HepG2 (cell line): ENCODE results near the gene VEGFB. TPM values are rescaled to one million over a fixed set of nuclear protein-coding genes. Genes with fewer than 3 reads are reported as not detected.

Experiments used
- ETV5 ChIP-seq: IDR thresholded peaks from 2 replicates; pipeline ENCODE4 v1.6.1; 2018; ENCODE audit warnings: missing biosample characterization, missing genetic modification reagents, inconsistent platforms, borderline replicate concordance
- FOXK2 ChIP-seq: fragments of 450-650 bp; IDR thresholded peaks from 2 replicates; pipeline ENCODE4 v1.6.1; 2016
- GABPB1 ChIP-seq: IDR thresholded peaks from 2 replicates; pipeline ENCODE4 v1.6.1; 2016; ENCODE audit warnings: mild to moderate bottlenecking, missing genetic modification reagents, moderate library complexity, missing compliant biosample characterization
- HBP1 ChIP-seq: IDR thresholded peaks from 2 replicates; pipeline ENCODE4 v1.6.1; 2016; ENCODE audit warnings: low read depth, control low read depth
- MED8 ChIP-seq: sonication (generic); formaldehyde crosslinking; IDR thresholded peaks from 2 replicates; pipeline ENCODE4 v1.8.1; 2023; ENCODE audit warnings: mild to moderate bottlenecking, missing genetic modification reagents; ENCODE audit not compliant: insufficient replicate concordance
- NFAT5 ChIP-seq: sonication (generic); formaldehyde crosslinking; IDR thresholded peaks from 2 replicates; pipeline ENCODE4 v1.4.0; 2020; ENCODE audit warnings: missing genetic modification reagents
- NR1H2 ChIP-seq: sonication (generic); formaldehyde crosslinking; IDR thresholded peaks from 2 replicates; pipeline ENCODE4 v1.8.1; 2022; ENCODE audit warnings: low read depth, missing genetic modification reagents, borderline replicate concordance
- TCF12 ChIP-seq, 2 experiments: fragments of 450-650 bp in 1 of 2; sonication (generic) in 1 of 2; formaldehyde crosslinking in 1 of 2; IDR thresholded peaks; 2 replicates each; pipeline versions ENCODE4 v1.6.1 to v1.8.0; 2017 to 2022; ENCODE audit warnings: antibody characterized with exemption in 1 of 2, mild to moderate bottlenecking in 1 of 2, missing genetic modification reagents in 1 of 2, moderate library complexity in 1 of 2
- ZNF10 ChIP-seq: sonication (generic); formaldehyde crosslinking; IDR thresholded peaks from 2 replicates; pipeline ENCODE4 v1.4.0; 2020; ENCODE audit warnings: mild to moderate bottlenecking, low read depth, missing genetic modification reagents, borderline replicate concordance
- ZNF207 ChIP-seq: fragments of 450-650 bp; IDR thresholded peaks from 2 replicates; pipeline ENCODE4 v1.6.1; 2016; ENCODE audit warnings: antibody characterized with exemption, borderline replicate concordance
- ZNF24 ChIP-seq: fragments of 450-650 bp; IDR thresholded peaks from 2 replicates; pipeline ENCODE4 v1.6.1; 2017; ENCODE audit warnings: antibody characterized with exemption, mild to moderate bottlenecking
- ZNF468 ChIP-seq: sonication (generic); formaldehyde crosslinking; IDR thresholded peaks from 2 replicates; pipeline ENCODE4 v1.8.0; 2022; ENCODE audit warnings: mild to moderate bottlenecking, moderate library complexity, missing genetic modification reagents
- ZNF510 ChIP-seq: sonication (generic); formaldehyde crosslinking; IDR thresholded peaks from 2 replicates; pipeline ENCODE4 v1.4.0; 2020; ENCODE audit warnings: low read depth, mild to moderate bottlenecking, missing genetic modification reagents
- ZNF564 ChIP-seq: sonication (generic); formaldehyde crosslinking; IDR thresholded peaks from 2 replicates; pipeline ENCODE4 v1.8.1; 2023; ENCODE audit warnings: mild to moderate bottlenecking, missing genetic modification reagents
- ZNF598 ChIP-seq: sonication (generic); formaldehyde crosslinking; IDR thresholded peaks from 2 replicates; pipeline ENCODE4 v1.5.1; 2020; ENCODE audit warnings: mild to moderate bottlenecking, missing genetic modification reagents, borderline replicate concordance
- ZNF605 ChIP-seq: sonication (generic); formaldehyde crosslinking; IDR thresholded peaks from 2 replicates; pipeline ENCODE4 v1.8.0; 2022; ENCODE audit warnings: mild to moderate bottlenecking, missing genetic modification reagents
- ZNF710 ChIP-seq: sonication (generic); formaldehyde crosslinking; IDR thresholded peaks from 2 replicates; pipeline ENCODE4 v1.5.0; 2020; ENCODE audit warnings: mild to moderate bottlenecking, missing genetic modification reagents, borderline replicate concordance
- ZNF883 ChIP-seq: sonication (generic); formaldehyde crosslinking; IDR thresholded peaks from 2 replicates; pipeline ENCODE4 v1.5.1; 2020; ENCODE audit warnings: mild to moderate bottlenecking, missing genetic modification reagents; ENCODE audit errors: not compliant biosample characterization
- polyA plus RNA-seq, 8 experiments: library from polyadenylated mRNA; depleted of rRNA in 3 of 8; stranded (reverse) in 7 of 8; unstranded in 1 of 8; fragments of >200 nt; fragmentation: Illumina TruSeq in 4 of 8; extraction: Trizol in 4 of 8; gene quantifications; 2 replicates each; pipeline versions ENCODE4 v1.2.1 to v1.2.3, GENCODE V29; 2011 to 2016; ENCODE audit warnings: low read depth in 4 of 8, missing spikeins in 1 of 8, mixed read lengths in 1 of 8; ENCODE audit not compliant: insufficient read depth in 1 of 8
- total RNA-seq, 5 experiments: library from RNA; depleted of rRNA; stranded (reverse); fragments of >200 nt; fragmentation: Illumina TruSeq; extraction: Trizol; gene quantifications; 2 replicates each; pipeline ENCODE4 v1.2.3, GENCODE V29; 2016; ENCODE audit warnings: low read depth in 1 of 5

Gene VEGFB
- total and polyA plus RNA-seq, 2 of the 13 experiments (the other 11 are each of a cell fraction or from before 2014, with no cell fraction given), result 9.0 to 11.3 TPM

GRCh38 chr11:64241491-64242374 lies 7.3 kb downstream of the VEGFB start (continued):
- TF ChIP-seq NFAT5 (CRISPR knock-in tag), result peak; percentile 56; the same call in 1 of the 2 replicates
- no peak for TF ChIP-seq ZNF468 (CRISPR knock-in tag)
- TF ChIP-seq ZNF10, result no peak
- TF ChIP-seq MED8 (CRISPR knock-in tag), result no peak
- peak; percentile 35; the same call in 1 of the 2 replicates for TF ChIP-seq ETV5
- TF ChIP-seq TCF12 (IDR thresholded peaks at IDR 0.05), result no peak
- peak; percentile 75; the same call in 1 of the 2 replicates for TF ChIP-seq TCF12 (CRISPR knock-in tag; IDR thresholded peaks at IDR 0.05)
- TF ChIP-seq ZNF710 (CRISPR knock-in tag), result no peak; the same call in 1 of the 2 replicates
- TF ChIP-seq NR1H2, result no peak
- no peak for TF ChIP-seq FOXK2
- TF ChIP-seq ZNF883 (CRISPR knock-in tag), result no peak
- no peak for TF ChIP-seq ZNF24
- TF ChIP-seq ZNF598 (CRISPR knock-in tag), result peak; percentile 44; the same call in 1 of the 2 replicates
- TF ChIP-seq GABPB1 (CRISPR knock-in tag), result peak; percentile 50; the same call in 1 of the 2 replicates
- TF ChIP-seq ZNF605 (CRISPR knock-in tag), result no peak
- no peak; the same call in 1 of the 2 replicates for TF ChIP-seq HBP1 (CRISPR knock-in tag)
- 0 out of 2 replicates have a peak, but pooled peaks have one; percentile 31 for TF ChIP-seq ZNF564 (CRISPR knock-in tag)
- TF ChIP-seq ZNF510 (CRISPR knock-in tag), result 0 out of 2 replicates have a peak, but pooled peaks have one; percentile 17
- TF ChIP-seq ZNF207, result no peak
